Hepatocyte (in vitro differentiated cells): ENCODE measurements around the gene DBN1.

ENCODE experiments used
- EZH2 ChIP-seq: fragments of 200-600 bp; sonication (generic); IDR thresholded peaks from 2 replicates; pipeline ENCODE4 v1.6.1; 2016; ENCODE audit warnings: antibody characterized with exemption, mild to moderate bottlenecking, borderline replicate concordance
- EZH2phosphoT487 ChIP-seq: fragments of 200-600 bp; sonication (generic); IDR thresholded peaks from one replicate; pipeline ENCODE4 v1.6.1; 2018; ENCODE audit warnings: antibody characterized with exemption, mild to moderate bottlenecking, low read depth, moderate library complexity; ENCODE audit not compliant: unreplicated experiment, severe bottlenecking
- TF ChIP-seq, protein P1 (sequence below): fragments of 200-600 bp; sonication (generic); IDR thresholded peaks from 2 replicates; pipeline ENCODE4 v1.5.1; 2016; ENCODE audit warnings: antibody characterized with exemption, mild to moderate bottlenecking; ENCODE audit not compliant: poor library complexity

DNA sequence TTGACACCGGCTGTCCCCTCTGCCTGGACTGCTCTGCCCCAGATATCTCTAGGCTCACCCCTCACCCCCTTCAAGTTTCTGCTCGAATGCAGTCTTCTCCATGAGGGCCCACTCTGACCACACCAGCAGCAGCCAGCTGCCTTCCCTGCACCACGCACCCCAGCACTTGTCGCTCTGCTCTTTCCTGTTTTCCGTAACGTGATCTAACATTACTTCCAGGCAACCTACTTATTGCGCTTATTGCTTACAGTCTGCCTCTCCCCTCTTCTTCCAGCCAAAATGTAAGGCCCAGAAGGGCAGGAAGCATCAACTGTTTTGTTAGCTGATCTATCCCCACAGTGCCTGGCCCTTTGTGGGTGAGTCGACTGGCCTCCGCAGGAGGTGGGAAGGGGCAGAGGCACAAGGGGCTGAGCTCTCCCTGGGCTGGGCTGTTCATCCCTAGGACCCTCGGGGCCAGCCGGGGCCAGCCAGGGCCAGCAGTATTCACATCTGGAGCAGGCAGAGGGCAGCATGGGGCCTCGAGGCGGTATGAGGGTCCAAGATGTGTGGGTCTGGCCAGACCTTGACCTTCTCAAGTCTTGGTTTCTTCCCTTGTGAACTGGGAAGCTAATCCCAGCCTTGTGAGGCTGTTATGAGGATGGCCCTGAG lies 11.6 kb upstream of the DBN1 start:
- TF ChIP-seq, protein P1, sequence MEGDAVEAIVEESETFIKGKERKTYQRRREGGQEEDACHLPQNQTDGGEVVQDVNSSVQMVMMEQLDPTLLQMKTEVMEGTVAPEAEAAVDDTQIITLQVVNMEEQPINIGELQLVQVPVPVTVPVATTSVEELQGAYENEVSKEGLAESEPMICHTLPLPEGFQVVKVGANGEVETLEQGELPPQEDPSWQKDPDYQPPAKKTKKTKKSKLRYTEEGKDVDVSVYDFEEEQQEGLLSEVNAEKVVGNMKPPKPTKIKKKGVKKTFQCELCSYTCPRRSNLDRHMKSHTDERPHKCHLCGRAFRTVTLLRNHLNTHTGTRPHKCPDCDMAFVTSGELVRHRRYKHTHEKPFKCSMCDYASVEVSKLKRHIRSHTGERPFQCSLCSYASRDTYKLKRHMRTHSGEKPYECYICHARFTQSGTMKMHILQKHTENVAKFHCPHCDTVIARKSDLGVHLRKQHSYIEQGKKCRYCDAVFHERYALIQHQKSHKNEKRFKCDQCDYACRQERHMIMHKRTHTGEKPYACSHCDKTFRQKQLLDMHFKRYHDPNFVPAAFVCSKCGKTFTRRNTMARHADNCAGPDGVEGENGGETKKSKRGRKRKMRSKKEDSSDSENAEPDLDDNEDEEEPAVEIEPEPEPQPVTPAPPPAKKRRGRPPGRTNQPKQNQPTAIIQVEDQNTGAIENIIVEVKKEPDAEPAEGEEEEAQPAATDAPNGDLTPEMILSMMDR: no peak
- TF ChIP-seq EZH2phosphoT487: no peak
- TF ChIP-seq EZH2: no peak
